ENCODE data around the gene EP300.
"Not testable (repeated sequence)": the region's sequence is repeated elsewhere in the genome, so short reads cannot be mapped to it uniquely, and the experiment has no call there.

EP300 gene

GRCh38 chr22:41085842-41086241 is 6.5 kb upstream of the EP300 start:
- no peak for DNase-seq

- peak; percentile 99 for DNase-seq
These were observed 1.0 kb upstream of the EP300 start for GRCh38 chr22:41091132-41092022.

GRCh38 chr22:41092847-41093411 is 537 bp downstream of the EP300 start:
- peak; percentile 47 for DNase-seq

- DNase-seq: no peak
These were observed 1.7 kb downstream of the EP300 start for GRCh38 chr22:41094041-41094593.

GRCh38 chr22:41096391-41096790 is 4.0 kb downstream of the EP300 start:
- DNase-seq: no peak

GRCh38 chr22:41096841-41097240 is 4.4 kb downstream of the EP300 start:
- DNase-seq: no peak

GRCh38 chr22:41099036-41099435 is 6.6 kb downstream of the EP300 start:
- DNase-seq: no peak

- no peak for DNase-seq
These were observed 14.0 kb downstream of the EP300 start for GRCh38 chr22:41106122-41106968.

- not testable (repeated sequence) for DNase-seq
These were observed 14.6 kb downstream of the EP300 start for GRCh38 chr22:41106969-41107325.

GRCh38 chr22:41110968-41111367 is 18.6 kb downstream of the EP300 start:
- DNase-seq: no peak

GRCh38 chr22:41116342-41116741 is 23.9 kb downstream of the EP300 start:
- no peak for DNase-seq

- no peak for DNase-seq
These were observed 25.0 kb downstream of the EP300 start for GRCh38 chr22:41117127-41117965.

GRCh38 chr22:41123151-41123550 is 30.8 kb downstream of the EP300 start:
- no peak for DNase-seq

GRCh38 chr22:41124086-41124485 is 31.7 kb downstream of the EP300 start:
- no peak for DNase-seq

GRCh38 chr22:41127451-41127850 is 35.1 kb downstream of the EP300 start:
- no peak for DNase-seq

- no peak for DNase-seq
These were observed 36.2 kb downstream of the EP300 start for GRCh38 chr22:41128606-41129005.

- no peak for DNase-seq
These were observed 40.2 kb downstream of the EP300 start for GRCh38 chr22:41132550-41132949.

- DNase-seq: no peak
These were observed 48.1 kb downstream of the EP300 start for GRCh38 chr22:41140365-41140957.

- DNase-seq: not testable (repeated sequence)
These were observed 53.5 kb downstream of the EP300 start for GRCh38 chr22:41145921-41146320.

GRCh38 chr22:41146573-41146972 is 54.2 kb downstream of the EP300 start:
- no peak for DNase-seq

GRCh38 chr22:41147722-41148121 is 55.3 kb downstream of the EP300 start:
- DNase-seq: no peak

GRCh38 chr22:41152902-41153301 is 60.5 kb downstream of the EP300 start:
- no peak for DNase-seq

All from activated CD4-positive, CD25-positive, alpha-beta regulatory T cell treated with anti-CD3 and anti-CD28 coated beads, Interleukin-2, amount 50 U/mL, for 72 hours (primary cell).